Activated CD4-positive, alpha-beta T cell treated with anti-CD3 and anti-CD28 coated beads, Interleukin-2, amount 50 U/mL, for 24 hours (primary cell): ENCODE measurements around the gene DMPK.
"Not testable (repeated sequence)": the region's sequence is repeated elsewhere in the genome, so short reads cannot be mapped to it uniquely, and the experiment has no call there.

Source experiments
- DNase-seq, 2 donors: peaks; one replicate each; pipeline ENCODE4 v3.0.0-alpha.2; 2020; ENCODE audit warnings: low read depth in 1 of 2, low spot score in 1 of 2

The DMPK gene

GRCh38 chr19:45751483-45751882 is 30.8 kb downstream of the DMPK start:
- DNase-seq: not testable (repeated sequence)

GRCh38 chr19:45747513-45747912 is 34.8 kb downstream of the DMPK start:
- DNase-seq: no peak

- no peak for DNase-seq
These were observed 35.4 kb downstream of the DMPK start for GRCh38 chr19:45746866-45747265.

- DNase-seq: no peak
These were observed 36.7 kb downstream of the DMPK start for GRCh38 chr19:45745606-45746005.

- no peak for DNase-seq
These were observed 39.3 kb downstream of the DMPK start for GRCh38 chr19:45742969-45743368.

GRCh38 chr19:45739498-45740439 is 42.5 kb downstream of the DMPK start:
- DNase-seq: no peak

GRCh38 chr19:45733160-45733810 is 49.0 kb downstream of the DMPK start, which contains the start of gene MEIOSIN:
Gene MEIOSIN (plus strand): TSS chr19:45733439. CDS start chr19:45735377, 1,938 bp downstream.
- no peak for DNase-seq

GRCh38 chr19:45730368-45731288 is 51.7 kb downstream of the DMPK start, which contains the start of gene FBXO46:
Gene FBXO46 (minus strand): TSS chr19:45730896. CDS start chr19:45713495, 17,401 bp downstream.
- peak; percentile 83 to 94 for DNase-seq

GRCh38 chr19:45729800-45730290 is 52.4 kb downstream of the DMPK start:
- DNase-seq: no peak

- DNase-seq: not testable (repeated sequence)
These were observed 53.6 kb downstream of the DMPK start for GRCh38 chr19:45728683-45729082.

- DNase-seq: not testable (repeated sequence)
These were observed 62.2 kb downstream of the DMPK start for GRCh38 chr19:45720065-45720464.
